Breast epithelium (tissue), 3 donors: ENCODE data around the gene CERT1.

Source experiments
- CTCF ChIP-seq, 3 donors: fragments of 450-650 bp; IDR thresholded peaks; one replicate each; pipeline ENCODE4 v1.5.1; 2016 to 2017; ENCODE audit warnings: antibody characterized with exemption in 3 of 3, mild to moderate bottlenecking in 3 of 3, moderate library complexity in 3 of 3
- POLR2A ChIP-seq: fragments of 450-650 bp; IDR thresholded peaks from one replicate; pipeline ENCODE4 v1.6.1; 2016; ENCODE audit warnings: antibody characterized with exemption, mild to moderate bottlenecking, moderate library complexity
- POLR2AphosphoS5 ChIP-seq, 3 donors: sonication (generic); formaldehyde crosslinking; IDR thresholded peaks; one replicate each; pipeline ENCODE4 v1.6.1; 2017; ENCODE audit warnings: antibody characterized with exemption in 3 of 3

- TF ChIP-seq POLR2A: no peak
- no peak for TF ChIP-seq CTCF (IDR thresholded peaks at IDR 0.05)
- no peak for TF ChIP-seq POLR2AphosphoS5 (IDR thresholded peaks at IDR 0.05)
Measured at GRCh38 chr5:75469017-75469416, 42.4 kb downstream of the CERT1 start.
